HCT116 (cell line): Measurements from ENCODE around the gene GPR26. TPM values are rescaled to one million over a fixed set of nuclear protein-coding genes. Genes with fewer than 3 reads are reported as not detected.

Experiments used
- ATAC-seq: fragments of 200-7000 bp; cut with Tn5 transposase; 2 replicates; pipeline ENCODE4 v1.9.1; 2020; ENCODE audit warnings: mild to moderate bottlenecking, moderate library complexity
- BruUV-seq: library from RNA; stranded (reverse); fragments of 400-500 nt; replicated peaks from 2 replicates; lab custom pipeline; 2021; lab: Mats Ljungman, UMichigan
- CTCF ChIA-PET: fragments of 300-600 bp; sonication (Branson Sonifier 250); formaldehyde crosslinking; loops from one replicate; lab custom pipeline; 2021; ENCODE audit warnings: antibody characterized with exemption; lab: Charles Lee
- POLR2A ChIA-PET: fragments of 300-600, 350-600 bp; sonication (Branson Sonifier 250); formaldehyde crosslinking; loops from one replicate; lab custom pipeline; 2021; ENCODE audit warnings: antibody characterized with exemption; lab: Charles Lee
- RAD21 ChIA-PET, 2 experiments: fragments of 300-600 bp; sonication (Branson Sonifier 250); formaldehyde crosslinking; loops; one replicate each; lab custom pipeline; 2023; ENCODE audit warnings: low total read pairs in 2 of 2; ENCODE audit not compliant: uncharacterized antibody in 2 of 2, unreplicated experiment in 2 of 2, low non-redundant PET in 1 of 2; lab: Charles Lee
- DNase-seq: peaks from one replicate; pipeline ENCODE4 v3.0.0-alpha.2; 2010; ENCODE audit warnings: low read depth, low spot score
- H2AFZ ChIP-seq: fragments of 200-600 bp; shearing (Covaris generic), sonication (generic); 2 replicates; pipeline ENCODE4 v1.6.1; 2017; ENCODE audit warnings: low read depth, mixed run types, mixed read lengths, antibody characterized with exemption, low read length; ENCODE audit not compliant: poor library complexity, severe bottlenecking
- H3K27ac ChIP-seq: 2 replicates; pipeline ENCODE4 v1.5.1; 2012; ENCODE audit warnings: low read depth, low read length
- H3K27me3 ChIP-seq: fragments of 200-600 bp; sonication (generic); 2 replicates; pipeline ENCODE4 v1.6.1; 2016; ENCODE audit warnings: mixed run types, low read length, mixed read lengths; ENCODE audit not compliant: insufficient read depth
- H3K36me3 ChIP-seq, 2 experiments: fragments of 200-500 bp in 1 of 2; fragments of 200-600 bp in 1 of 2; sonication (Bioruptor generic) in 1 of 2; sonication (generic) in 1 of 2; 2 replicates each; pipeline versions ENCODE4 v1.5.1 to v1.6.1; 2014 to 2016; ENCODE audit warnings: low read length in 2 of 2, inconsistent platforms in 1 of 2, mixed read lengths in 1 of 2, mixed run types in 1 of 2; ENCODE audit not compliant: insufficient read depth in 2 of 2, control insufficient read depth in 1 of 2
- H3K4me1 ChIP-seq, 2 experiments: fragments of 200-600 bp in 1 of 2; sonication (generic) in 1 of 2; 2 replicates each; pipeline versions ENCODE4 v1.5.1 to v1.6.1; 2012 to 2017; ENCODE audit warnings: low read length in 2 of 2, inconsistent platforms in 1 of 2, mild to moderate bottlenecking in 1 of 2, mixed read lengths in 1 of 2, mixed run types in 1 of 2, moderate library complexity in 1 of 2; ENCODE audit not compliant: insufficient read depth in 2 of 2, control insufficient read depth in 1 of 2
- H3K4me2 ChIP-seq: fragments of 200-600 bp; sonication (generic); 2 replicates; pipeline ENCODE4 v1.6.1; 2017; ENCODE audit warnings: mixed run types, low read length, mixed read lengths
- H3K4me3 ChIP-seq, 2 experiments: fragments of 200-600 bp in 1 of 2; sonication (generic) in 1 of 2; replicated peaks in 1 of 2; 2 replicates each; pipeline ENCODE4 v1.5.1; 2011 to 2016; ENCODE audit warnings: low read length in 2 of 2, control low read depth in 1 of 2, low read depth in 1 of 2, mild to moderate bottlenecking in 1 of 2, mixed read lengths in 1 of 2, mixed run types in 1 of 2
- H3K79me2 ChIP-seq: fragments of 200-600 bp; sonication (generic); 2 replicates; pipeline ENCODE4 v1.6.1; 2017; ENCODE audit warnings: mild to moderate bottlenecking, mixed run types, low read length, moderate library complexity, mixed read lengths; ENCODE audit not compliant: insufficient read depth
- H3K9ac ChIP-seq: fragments of 200-600 bp; sonication (generic); 2 replicates; pipeline ENCODE4 v1.6.1; 2016; ENCODE audit warnings: low read length, mixed read lengths
- H3K9me2 ChIP-seq: fragments of 200-600 bp; sonication (generic), shearing (Covaris generic); 2 replicates; pipeline ENCODE4 v1.6.1; 2017; ENCODE audit warnings: mixed run types, mild to moderate bottlenecking, moderate library complexity; ENCODE audit not compliant: insufficient read depth
- H3K9me3 ChIP-seq, 2 experiments: fragments of 200-500 bp in 1 of 2; fragments of 200-600 bp in 1 of 2; sonication (Bioruptor generic) in 1 of 2; sonication (generic) in 1 of 2; 2 replicates each; pipeline ENCODE4 v1.6.1; 2014 to 2017; ENCODE audit warnings: low read length in 2 of 2, mixed read lengths in 2 of 2, inconsistent platforms in 1 of 2, low read depth in 1 of 2, mild to moderate bottlenecking in 1 of 2, mixed run types in 1 of 2, moderate library complexity in 1 of 2; ENCODE audit not compliant: control insufficient read depth in 1 of 2, insufficient read depth in 1 of 2
- H4K20me1 ChIP-seq: fragments of 200-600 bp; sonication (generic), shearing (Covaris generic); 2 replicates; pipeline ENCODE4 v1.6.1; 2017; ENCODE audit warnings: mixed run types, mild to moderate bottlenecking, moderate library complexity; ENCODE audit not compliant: insufficient read depth
- CBX3 ChIP-seq: IDR thresholded peaks from 2 replicates; pipeline ENCODE4 v1.6.1; 2012; ENCODE audit warnings: low read depth
- CEBPB ChIP-seq: IDR thresholded peaks from 2 replicates; pipeline ENCODE4 v1.6.1; 2012; ENCODE audit warnings: low read depth
- ELF1 ChIP-seq: IDR thresholded peaks from 2 replicates; pipeline ENCODE4 v1.6.1; 2012; ENCODE audit warnings: low read depth, borderline replicate concordance
- EZH2 ChIP-seq: fragments of 200-600 bp; sonication (generic); IDR thresholded peaks from 2 replicates; pipeline ENCODE4 v1.6.1; 2017; ENCODE audit warnings: antibody characterized with exemption, mixed run types
- EZH2phosphoT487 ChIP-seq: fragments of 200-600 bp; IDR thresholded peaks from 2 replicates; pipeline ENCODE4 v1.6.1; 2018; ENCODE audit warnings: antibody characterized with exemption, borderline replicate concordance
- FOSL1 ChIP-seq: IDR thresholded peaks from 2 replicates; pipeline ENCODE4 v1.6.1; 2012; ENCODE audit warnings: low read depth
- JUND ChIP-seq: IDR thresholded peaks from 2 replicates; pipeline ENCODE4 v1.6.1; 2012
- POLR2A ChIP-seq: IDR thresholded peaks from 2 replicates; pipeline ENCODE4 v1.7.0; 2011; ENCODE audit warnings: borderline replicate concordance; ENCODE audit not compliant: insufficient read depth, insufficient read length; ENCODE audit errors: extremely low read depth
- POLR2AphosphoS5 ChIP-seq: IDR thresholded peaks from 2 replicates; pipeline ENCODE4 v1.6.1; 2011; ENCODE audit warnings: mild to moderate bottlenecking, low read depth, low read length, moderate library complexity
- RAD21 ChIP-seq: IDR thresholded peaks from 2 replicates; pipeline ENCODE4 v1.6.1; 2012; ENCODE audit warnings: low read depth, mild to moderate bottlenecking
- SRF ChIP-seq: IDR thresholded peaks from 2 replicates; pipeline ENCODE4 v1.6.1; 2012; ENCODE audit warnings: low read depth
- TCF7L2 ChIP-seq: IDR thresholded peaks from 2 replicates; pipeline ENCODE4 v1.7.0; 2011; ENCODE audit warnings: borderline replicate concordance, inconsistent platforms; ENCODE audit not compliant: insufficient read depth, insufficient read length; ENCODE audit errors: extremely low read depth
- ZFX ChIP-seq: fragments of 450-650 bp; IDR thresholded peaks from 2 replicates; pipeline ENCODE4 v1.6.1; 2017
- ZNF274 ChIP-seq: fragments of 200-500 bp; sonication (Bioruptor generic); IDR thresholded peaks from 2 replicates; pipeline ENCODE4 v1.6.1; 2014; ENCODE audit warnings: mild to moderate bottlenecking, low read depth, low read length, inconsistent platforms
- intact Hi-C: fragments of 100-400 bp; cut with micrococcal nuclease; formaldehyde crosslinking; loops from 2 replicates; pipeline ENCODE4 v1.10.0; 2022
- total RNA-seq: library from RNA; stranded (reverse); gene quantifications from one replicate; pipeline ENCODE4 v1.2.1, GENCODE V29; 2021; ENCODE audit not compliant: unreplicated experiment
- TF ChIP-seq, protein P1 (sequence below): IDR thresholded peaks from 2 replicates; pipeline ENCODE4 v1.6.1; 2012
- TF ChIP-seq, protein P2 (sequence below), 3 experiments: fragments of 200-600 bp in 1 of 3; sonication (generic) in 1 of 3; IDR thresholded peaks in 2 of 3; conservative IDR thresholded peaks in 1 of 3; 2 replicates each; pipeline ENCODE4 v1.5.1; 2012 to 2017; ENCODE audit warnings: low read depth in 2 of 3, low read length in 2 of 3, antibody characterized with exemption in 1 of 3, borderline replicate concordance in 1 of 3, control low read depth in 1 of 3, mild to moderate bottlenecking in 1 of 3, mixed read lengths in 1 of 3, mixed run types in 1 of 3, moderate library complexity in 1 of 3; ENCODE audit not compliant: insufficient read depth in 1 of 3
- TF ChIP-seq, protein P3 (sequence below): IDR thresholded peaks from 2 replicates; pipeline ENCODE4 v1.6.1; 2012; ENCODE audit warnings: low read depth

Gene GPR26
- total RNA-seq, 1 experiment from 2014 or later: not detected

DNA sequence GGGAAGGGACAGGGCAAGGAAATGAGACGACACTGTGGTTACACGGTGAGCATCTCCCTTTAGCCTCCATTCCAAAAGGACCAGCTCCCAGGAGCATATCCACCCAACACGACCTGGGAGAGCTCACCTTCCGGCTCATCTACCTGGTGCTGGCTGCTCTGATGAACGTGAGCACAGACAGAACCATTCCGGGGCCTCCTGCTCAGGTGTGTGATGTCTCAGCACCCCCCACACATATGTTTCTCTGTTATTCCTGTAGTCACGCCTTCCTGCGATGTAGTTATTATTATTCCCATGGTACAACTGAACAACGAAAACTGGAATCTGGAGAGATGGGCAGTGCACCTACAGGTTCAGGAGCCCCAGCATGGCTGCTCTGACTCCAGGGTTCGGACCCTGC is 20.5 kb upstream of the GPR26 start:
- intact Hi-C loops: loop anchor here (10.0 kb wide), 1 partner anchor 319 kb away; no protein-coding TSS in a partner anchor
- Histone ChIP-seq H2AFZ (no peak overlapping the region), H3K4me1 (no peaks in the 10 kb centered on the region), H3K36me3 (no peaks in the 10 kb centered on the region), H3K4me2 (no peak overlapping the region)
- ATAC-seq: no peak
- ChIA-PET POLR2A (no interaction called here), CTCF (no interaction called here)
- no peak for DNase-seq
- TF ChIP-seq POLR2AphosphoS5 (no peak), CEBPB (no peak), ZFX (no peak), SRF (no peak), CBX3 (no peak), FOSL1 (no peak), EZH2phosphoT487 (no peak), TCF7L2 (no peak), EZH2 (no peak), POLR2A (no peak), RAD21 (no peak), ELF1 (no peak), ZNF274 (no peak), JUND (no peak)
- TF ChIP-seq, protein P1, sequence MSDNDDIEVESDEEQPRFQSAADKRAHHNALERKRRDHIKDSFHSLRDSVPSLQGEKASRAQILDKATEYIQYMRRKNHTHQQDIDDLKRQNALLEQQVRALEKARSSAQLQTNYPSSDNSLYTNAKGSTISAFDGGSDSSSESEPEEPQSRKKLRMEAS: no peak
- TF ChIP-seq, protein P2, sequence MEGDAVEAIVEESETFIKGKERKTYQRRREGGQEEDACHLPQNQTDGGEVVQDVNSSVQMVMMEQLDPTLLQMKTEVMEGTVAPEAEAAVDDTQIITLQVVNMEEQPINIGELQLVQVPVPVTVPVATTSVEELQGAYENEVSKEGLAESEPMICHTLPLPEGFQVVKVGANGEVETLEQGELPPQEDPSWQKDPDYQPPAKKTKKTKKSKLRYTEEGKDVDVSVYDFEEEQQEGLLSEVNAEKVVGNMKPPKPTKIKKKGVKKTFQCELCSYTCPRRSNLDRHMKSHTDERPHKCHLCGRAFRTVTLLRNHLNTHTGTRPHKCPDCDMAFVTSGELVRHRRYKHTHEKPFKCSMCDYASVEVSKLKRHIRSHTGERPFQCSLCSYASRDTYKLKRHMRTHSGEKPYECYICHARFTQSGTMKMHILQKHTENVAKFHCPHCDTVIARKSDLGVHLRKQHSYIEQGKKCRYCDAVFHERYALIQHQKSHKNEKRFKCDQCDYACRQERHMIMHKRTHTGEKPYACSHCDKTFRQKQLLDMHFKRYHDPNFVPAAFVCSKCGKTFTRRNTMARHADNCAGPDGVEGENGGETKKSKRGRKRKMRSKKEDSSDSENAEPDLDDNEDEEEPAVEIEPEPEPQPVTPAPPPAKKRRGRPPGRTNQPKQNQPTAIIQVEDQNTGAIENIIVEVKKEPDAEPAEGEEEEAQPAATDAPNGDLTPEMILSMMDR (IDR thresholded peaks at IDR 0.05 in 2 of 3, conservative IDR thresholded peaks at IDR 0.05 in 1 of 3; ENCODE audit: borderline replicate concordance in 1 of 3, insufficient read depth in 1 of 3, low read depth in 2 of 3, low read length in 2 of 3): no peak
- TF ChIP-seq, protein P3, sequence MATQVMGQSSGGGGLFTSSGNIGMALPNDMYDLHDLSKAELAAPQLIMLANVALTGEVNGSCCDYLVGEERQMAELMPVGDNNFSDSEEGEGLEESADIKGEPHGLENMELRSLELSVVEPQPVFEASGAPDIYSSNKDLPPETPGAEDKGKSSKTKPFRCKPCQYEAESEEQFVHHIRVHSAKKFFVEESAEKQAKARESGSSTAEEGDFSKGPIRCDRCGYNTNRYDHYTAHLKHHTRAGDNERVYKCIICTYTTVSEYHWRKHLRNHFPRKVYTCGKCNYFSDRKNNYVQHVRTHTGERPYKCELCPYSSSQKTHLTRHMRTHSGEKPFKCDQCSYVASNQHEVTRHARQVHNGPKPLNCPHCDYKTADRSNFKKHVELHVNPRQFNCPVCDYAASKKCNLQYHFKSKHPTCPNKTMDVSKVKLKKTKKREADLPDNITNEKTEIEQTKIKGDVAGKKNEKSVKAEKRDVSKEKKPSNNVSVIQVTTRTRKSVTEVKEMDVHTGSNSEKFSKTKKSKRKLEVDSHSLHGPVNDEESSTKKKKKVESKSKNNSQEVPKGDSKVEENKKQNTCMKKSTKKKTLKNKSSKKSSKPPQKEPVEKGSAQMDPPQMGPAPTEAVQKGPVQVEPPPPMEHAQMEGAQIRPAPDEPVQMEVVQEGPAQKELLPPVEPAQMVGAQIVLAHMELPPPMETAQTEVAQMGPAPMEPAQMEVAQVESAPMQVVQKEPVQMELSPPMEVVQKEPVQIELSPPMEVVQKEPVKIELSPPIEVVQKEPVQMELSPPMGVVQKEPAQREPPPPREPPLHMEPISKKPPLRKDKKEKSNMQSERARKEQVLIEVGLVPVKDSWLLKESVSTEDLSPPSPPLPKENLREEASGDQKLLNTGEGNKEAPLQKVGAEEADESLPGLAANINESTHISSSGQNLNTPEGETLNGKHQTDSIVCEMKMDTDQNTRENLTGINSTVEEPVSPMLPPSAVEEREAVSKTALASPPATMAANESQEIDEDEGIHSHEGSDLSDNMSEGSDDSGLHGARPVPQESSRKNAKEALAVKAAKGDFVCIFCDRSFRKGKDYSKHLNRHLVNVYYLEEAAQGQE: no peak
- TF ChIP-seq, all 23 proteins: peak for 0
- Histone ChIP-seq H3K9me2 (no peaks in the 10 kb centered on the region), H3K27ac (no peak overlapping the region), H4K20me1 (no peaks in the 10 kb centered on the region), H3K9ac (no peak overlapping the region), H3K79me2 (no peaks in the 10 kb centered on the region), H3K9me3 (no peaks in the 10 kb centered on the region), H3K4me3 (no peak overlapping the region), H3K27me3 (peaks cover 60% of the 10 kb centered on the region)
- RAD21 ChIA-PET: interaction anchor here in 1 of 2 experiments (0.5 kb wide), 1 partner anchor 763 kb away, joined by 5 read pairs; no protein-coding TSS in a partner anchor
- BruUV-seq: no TSS peak
